Smooth muscle cell of the brain vasculature (primary cell): ENCODE data around the gene CACNA2D1.

Experiments
- DNase-seq: peaks from one replicate; pipeline ENCODE4 v3.0.0-alpha.2; 2012; ENCODE audit warnings: low read depth, low spot score

Gene CACNA2D1

GRCh38 chr7:81990395-81990794, 453.2 kb downstream of the CACNA2D1 start:
- no peak for DNase-seq

GRCh38 chr7:81986723-81987470, 456.7 kb downstream of the CACNA2D1 start:
- DNase-seq: no peak

- no peak for DNase-seq
Observed at GRCh38 chr7:81983406-81983805, 460.2 kb downstream of the CACNA2D1 start.

GRCh38 chr7:81973117-81973516, 470.5 kb downstream of the CACNA2D1 start:
- no peak for DNase-seq

GRCh38 chr7:81960026-81960425, 483.6 kb downstream of the CACNA2D1 start:
- no peak for DNase-seq

- DNase-seq: no peak
Observed at GRCh38 chr7:81957517-81957916, 486.1 kb downstream of the CACNA2D1 start.

- DNase-seq: peak; percentile 35
Observed at GRCh38 chr7:81956520-81956919, 487.1 kb downstream of the CACNA2D1 start.

GRCh38 chr7:81949306-81949705, 494.3 kb downstream of the CACNA2D1 start:
- no peak for DNase-seq

GRCh38 chr7:81944058-81944457, 499.5 kb downstream of the CACNA2D1 start:
- no peak for DNase-seq

- DNase-seq: no peak
Observed at GRCh38 chr7:81937091-81937490, 506.5 kb downstream of the CACNA2D1 start.

- DNase-seq: no peak
Observed at GRCh38 chr7:81934596-81935301, 508.8 kb downstream of the CACNA2D1 start.

- DNase-seq: no peak
Observed at GRCh38 chr7:81932936-81933335, 510.6 kb downstream of the CACNA2D1 start.

GRCh38 chr7:81929386-81929785, 514.2 kb downstream of the CACNA2D1 start:
- DNase-seq: no peak

GRCh38 chr7:81926154-81926553, 517.4 kb downstream of the CACNA2D1 start:
- DNase-seq: no peak

- no peak for DNase-seq
Observed at GRCh38 chr7:81925530-81925929, 518.0 kb downstream of the CACNA2D1 start.

- DNase-seq: no peak
Observed at GRCh38 chr7:81924494-81924893, 519.1 kb downstream of the CACNA2D1 start.

GRCh38 chr7:81919494-81919893, 524.1 kb downstream of the CACNA2D1 start:
- no peak for DNase-seq

GRCh38 chr7:81908220-81908619, 535.4 kb downstream of the CACNA2D1 start:
- DNase-seq: peak; percentile 3

- DNase-seq: no peak
Observed at GRCh38 chr7:81903115-81903514, 540.5 kb downstream of the CACNA2D1 start.

- no peak for DNase-seq
Observed at GRCh38 chr7:81902536-81902935, 541.0 kb downstream of the CACNA2D1 start.
